ENCODE data around the gene CYB561D2. TPM values are rescaled to one million over a fixed set of nuclear protein-coding genes. Genes with fewer than 3 reads are reported as not detected.

CYB561D2 gene
- total RNA-seq, 1 experiment from 2014 or later = 27.5 TPM

- in situ Hi-C loops (cut with HindIII; ENCODE audit: low pct_unique_long_range_greater_than_20kb, low sequenced_read_pairs) (no loop called here), intact Hi-C loops (cut with micrococcal nuclease; ENCODE audit: unreplicated experiment) (no loop called here)
- no peak overlapping the region for H3K4me3 ChIP-seq (ENCODE audit: low read depth in 2 of 2, low read length in 2 of 2)
- H3K4me1 ChIP-seq (ENCODE audit: control insufficient read depth, insufficient read depth, low read length) = peaks cover 6% of the 10 kb centered on the region; the same call in 1 of the 2 replicates
- H3K27me3 ChIP-seq (ENCODE audit: control insufficient read depth, insufficient read depth, low read length) = no peaks in the 10 kb centered on the region
- no peaks in the 10 kb centered on the region; the same call in 1 of the 2 replicates for H3K36me3 ChIP-seq (ENCODE audit: control insufficient read depth, insufficient read depth, low read length)
- H3K9me3 ChIP-seq (ENCODE audit: control insufficient read depth, insufficient read depth, low read depth, low read length) = no peaks in the 10 kb centered on the region
- ATAC-seq (no peak), DNase-seq (ENCODE audit: low read depth, low spot score) (no peak)
- no peak overlapping the region for H3K27ac ChIP-seq (ENCODE audit: low read length)
- ChIA-PET POLR2A (no interaction called here), CTCF (no interaction called here)
- BruUV-seq (replicated peaks) = no TSS peak
- TF ChIP-seq TCF7L2 (IDR thresholded peaks at IDR 0.05; ENCODE audit: low read depth, low read length) = no peak
- no peak for TF ChIP-seq CTCF (IDR thresholded peaks at IDR 0.05)
- no peak for TF ChIP-seq SIN3A (IDR thresholded peaks at IDR 0.05; ENCODE audit: borderline replicate concordance, insufficient read depth, low read depth, low read length)
- TF ChIP-seq REST (IDR thresholded peaks at IDR 0.05; ENCODE audit: insufficient read depth in 1 of 2, low read depth in 2 of 2, low read length in 1 of 2) = no peak
- no peak for TF ChIP-seq POLR2AphosphoS5 (IDR thresholded peaks at IDR 0.05; ENCODE audit: low read depth, low read length)
Measured at GRCh38 chr3:50316657-50317242, 33.9 kb upstream of the CYB561D2 start.

- ChIA-PET CTCF (no interaction called here), POLR2A (no interaction called here)
- no peak for DNase-seq (ENCODE audit: low read depth, low spot score)
- Histone ChIP-seq H3K4me1 (ENCODE audit: control insufficient read depth, insufficient read depth, low read length) (peaks cover 9% of the 10 kb centered on the region), H3K9me3 (ENCODE audit: control insufficient read depth, insufficient read depth, low read depth, low read length) (no peaks in the 10 kb centered on the region), H3K27me3 (ENCODE audit: control insufficient read depth, insufficient read depth, low read length) (no peaks in the 10 kb centered on the region), H3K4me3 (ENCODE audit: low read depth in 2 of 2, low read length in 2 of 2) (no peak overlapping the region), H3K36me3 (ENCODE audit: control insufficient read depth, insufficient read depth, low read length) (no peaks in the 10 kb centered on the region; the same call in 1 of the 2 replicates), H3K27ac (ENCODE audit: low read length) (no peak overlapping the region)
- TF ChIP-seq CTCF (IDR thresholded peaks at IDR 0.05) = no peak
- no peak for TF ChIP-seq POLR2AphosphoS5 (IDR thresholded peaks at IDR 0.05; ENCODE audit: low read depth, low read length)
- TF ChIP-seq REST (IDR thresholded peaks at IDR 0.05; ENCODE audit: insufficient read depth in 1 of 2, low read depth in 2 of 2, low read length in 1 of 2) = no peak
- no peak for TF ChIP-seq SIN3A (IDR thresholded peaks at IDR 0.05; ENCODE audit: borderline replicate concordance, insufficient read depth, low read depth, low read length)
- no peak for TF ChIP-seq TCF7L2 (IDR thresholded peaks at IDR 0.05; ENCODE audit: low read depth, low read length)
- no TSS peak for BruUV-seq (replicated peaks)
- in situ Hi-C loops (cut with HindIII; ENCODE audit: low pct_unique_long_range_greater_than_20kb, low sequenced_read_pairs) (no loop called here), intact Hi-C loops (cut with micrococcal nuclease; ENCODE audit: unreplicated experiment) (no loop called here)
- no peak for ATAC-seq
Measured at GRCh38 chr3:50317300-50317699, 33.4 kb upstream of the CYB561D2 start.
